ENCODE measurements around the gene LURAP1L. TPM values are rescaled to one million over a fixed set of nuclear protein-coding genes. Genes with fewer than 3 reads are reported as not detected.

Gene LURAP1L
- total RNA-seq, 5 donors from 2014 or later (not counting 1 experiment from before 2014, with no cell fraction given) = not detected

GRCh38 chr9:12773562-12773961, 1.3 kb upstream of the LURAP1L start:
- H3K4me1 Mint-ChIP-seq = peaks cover 0 to 7% (median 6%) of the 10 kb centered on the region in 3 donors
- H3K27me3 Mint-ChIP-seq = peaks cover 17 to 20% of the 10 kb centered on the region in 2 donors
- CTCF ChIA-PET = no interaction called here
- H3K4me3 ChIP-seq (ENCODE audit: control insufficient read depth in 1 of 2, extremely low read depth in 1 of 2, low read length in 1 of 2) = no peak overlapping the region
- H3K9me3 ChIP-seq = no peaks in the 10 kb centered on the region
- POLR2A ChIA-PET = interaction anchor here in 1 of 2 donors (0.5 kb wide), 1 partner anchor 10 kb away, joined by 7 read pairs; no protein-coding TSS in a partner anchor
- H3K27ac Mint-ChIP-seq = no peak overlapping the region
- no peak for ATAC-seq (replicated peaks in 1 of 4)
- no peak for DNase-seq
- no peaks in the 10 kb centered on the region for H3K36me3 ChIP-seq (ENCODE audit: control insufficient read depth in 2 of 2, extremely low read depth in 1 of 2, insufficient read depth in 1 of 2, low read length in 1 of 2)
- peaks cover 7 to 17% of the 10 kb centered on the region in 2 experiments for H3K27me3 ChIP-seq (replicated peaks in 1 of 2; ENCODE audit: control insufficient read depth in 2 of 2, extremely low read depth in 1 of 2, insufficient read depth in 2 of 2, low read length in 1 of 2)
- no peaks in the 10 kb centered on the region for H3K4me1 ChIP-seq (ENCODE audit: control insufficient read depth in 1 of 2, extremely low read depth in 1 of 2, insufficient read depth in 2 of 2, low read length in 2 of 2)
- H3K4me3 Mint-ChIP-seq = no peak overlapping the region
- H3K9me3 Mint-ChIP-seq = peaks cover 0 to 5% (median 0%) of the 10 kb centered on the region in 3 donors
- WGBS (ENCODE audit: insufficient coverage) = no CpG with 5 or more reads among the region's 2 CpGs
- H3K36me3 Mint-ChIP-seq = no peaks in the 10 kb centered on the region
- H3K27ac ChIP-seq (ENCODE audit: low read length) = no peak overlapping the region

- Mint-ChIP-seq H3K9me3 (peaks cover 0 to 5% (median 0%) of the 10 kb centered on the region in 3 donors), H3K27ac (no peak overlapping the region), H3K27me3 (peaks cover 17 to 20% of the 10 kb centered on the region in 2 donors), H3K36me3 (no peaks in the 10 kb centered on the region), H3K4me3 (no peak overlapping the region), H3K4me1 (peaks cover 0 to 7% (median 6%) of the 10 kb centered on the region in 3 donors)
- Histone ChIP-seq H3K4me3 (ENCODE audit: control insufficient read depth in 1 of 2, extremely low read depth in 1 of 2, low read length in 1 of 2) (no peak overlapping the region), H3K27me3 (replicated peaks in 1 of 2; ENCODE audit: control insufficient read depth in 2 of 2, extremely low read depth in 1 of 2, insufficient read depth in 2 of 2, low read length in 1 of 2) (peaks cover 7 to 17% of the 10 kb centered on the region in 2 experiments), H3K4me1 (ENCODE audit: control insufficient read depth in 1 of 2, extremely low read depth in 1 of 2, insufficient read depth in 2 of 2, low read length in 2 of 2) (no peaks in the 10 kb centered on the region), H3K36me3 (ENCODE audit: control insufficient read depth in 2 of 2, extremely low read depth in 1 of 2, insufficient read depth in 1 of 2, low read length in 1 of 2) (no peaks in the 10 kb centered on the region), H3K9me3 (no peaks in the 10 kb centered on the region), H3K27ac (ENCODE audit: low read length) (no peak overlapping the region)
- DNase-seq (no peak), ATAC-seq (replicated peaks in 1 of 4) (peak in 1 of 4 experiments; percentile 27)
- CTCF ChIA-PET = no interaction called here
- 3% methylated on average over 36 of the region's 50 CpGs for WGBS (ENCODE audit: insufficient coverage)
- POLR2A ChIA-PET = interaction anchor here in 1 of 2 donors (0.6 kb wide), 1 partner anchor 1603 kb away, joined by 3 read pairs; no protein-coding TSS in a partner anchor
Measured at GRCh38 chr9:12775679-12776512, 1.1 kb downstream of the LURAP1L start.

- CTCF ChIA-PET = interaction anchor here in 1 of 2 donors (0.7 kb wide), 1 partner anchor 591 kb away, joined by 3 read pairs; no protein-coding TSS in a partner anchor
- no peak overlapping the region for H3K4me3 ChIP-seq (ENCODE audit: control insufficient read depth in 1 of 2, extremely low read depth in 1 of 2, low read length in 1 of 2)
Measured at GRCh38 chr9:12776513-12777055, 1.8 kb downstream of the LURAP1L start.

GRCh38 chr9:12777121-12778022, 2.6 kb downstream of the LURAP1L start:
- H3K9me3 ChIP-seq = no peaks in the 10 kb centered on the region
- no peak overlapping the region for H3K4me3 ChIP-seq (ENCODE audit: control insufficient read depth in 1 of 2, extremely low read depth in 1 of 2, low read length in 1 of 2)
- ChIA-PET POLR2A (no interaction called here), CTCF (interaction anchor here (0.6 to 0.7 kb wide), 2 partner anchors 58 to 590 kb away, joined by 3 to 4 read pairs; no protein-coding TSS in a partner anchor)
- no peak overlapping the region for H3K27ac Mint-ChIP-seq
- H3K36me3 Mint-ChIP-seq = no peaks in the 10 kb centered on the region
- H3K27me3 Mint-ChIP-seq = peaks cover 17 to 20% of the 10 kb centered on the region in 2 donors
- ATAC-seq (replicated peaks in 1 of 4) (no peak), DNase-seq (no peak)
- no CpG with 5 or more reads among the region's 7 CpGs for WGBS (ENCODE audit: insufficient coverage)
- no peaks in the 10 kb centered on the region for H3K36me3 ChIP-seq (ENCODE audit: control insufficient read depth in 2 of 2, extremely low read depth in 1 of 2, insufficient read depth in 1 of 2, low read length in 1 of 2)
- no peaks in the 10 kb centered on the region for H3K4me1 ChIP-seq (ENCODE audit: control insufficient read depth in 1 of 2, extremely low read depth in 1 of 2, insufficient read depth in 2 of 2, low read length in 2 of 2)
- no peak overlapping the region for H3K4me3 Mint-ChIP-seq
- H3K27ac ChIP-seq (ENCODE audit: low read length) = no peak overlapping the region
- peaks cover 3 to 8% (median 7%) of the 10 kb centered on the region in 3 donors for H3K9me3 Mint-ChIP-seq
- peaks cover 7 to 17% of the 10 kb centered on the region in 2 experiments for H3K27me3 ChIP-seq (replicated peaks in 1 of 2; ENCODE audit: control insufficient read depth in 2 of 2, extremely low read depth in 1 of 2, insufficient read depth in 2 of 2, low read length in 1 of 2)
- H3K4me1 Mint-ChIP-seq = peaks cover 0 to 7% (median 6%) of the 10 kb centered on the region in 3 donors

More at GRCh38 chr9:12776513-12777055, 1.8 kb downstream of the LURAP1L start:
- no peak overlapping the region for H3K27ac Mint-ChIP-seq
- POLR2A ChIA-PET = interaction anchor here in 1 of 2 donors (0.6 kb wide), 1 partner anchor 1603 kb away, joined by 3 read pairs; no protein-coding TSS in a partner anchor
- no peak overlapping the region for H3K4me3 Mint-ChIP-seq
- peaks cover 3 to 8% (median 3%) of the 10 kb centered on the region in 3 donors for H3K9me3 Mint-ChIP-seq
- peaks cover 7 to 17% of the 10 kb centered on the region in 2 experiments for H3K27me3 ChIP-seq (replicated peaks in 1 of 2; ENCODE audit: control insufficient read depth in 2 of 2, extremely low read depth in 1 of 2, insufficient read depth in 2 of 2, low read length in 1 of 2)
- H3K4me1 ChIP-seq (ENCODE audit: control insufficient read depth in 1 of 2, extremely low read depth in 1 of 2, insufficient read depth in 2 of 2, low read length in 2 of 2) = no peaks in the 10 kb centered on the region
- no peak overlapping the region for H3K27ac ChIP-seq (ENCODE audit: low read length)
- ATAC-seq (replicated peaks in 1 of 4) (no peak), DNase-seq (peak in 1 of 35 experiments; percentile 0)
- peaks cover 0 to 7% (median 6%) of the 10 kb centered on the region in 3 donors for H3K4me1 Mint-ChIP-seq
- peaks cover 17 to 20% of the 10 kb centered on the region in 2 donors for H3K27me3 Mint-ChIP-seq
- no peaks in the 10 kb centered on the region for H3K36me3 ChIP-seq (ENCODE audit: control insufficient read depth in 2 of 2, extremely low read depth in 1 of 2, insufficient read depth in 1 of 2, low read length in 1 of 2)
- 10% methylated on average over 3 of the region's 8 CpGs for WGBS (ENCODE audit: insufficient coverage)
- no peaks in the 10 kb centered on the region for H3K36me3 Mint-ChIP-seq
- no peaks in the 10 kb centered on the region for H3K9me3 ChIP-seq

- ChIA-PET POLR2A (no interaction called here), CTCF (no interaction called here)
- DNase-seq = no peak
- Histone ChIP-seq H3K27me3 (replicated peaks in 1 of 2; ENCODE audit: control insufficient read depth in 2 of 2, extremely low read depth in 1 of 2, insufficient read depth in 2 of 2, low read length in 1 of 2) (peaks cover 5 to 17% of the 10 kb centered on the region in 2 experiments), H3K27ac (ENCODE audit: low read length) (no peak overlapping the region), H3K4me1 (ENCODE audit: control insufficient read depth in 1 of 2, extremely low read depth in 1 of 2, insufficient read depth in 2 of 2, low read length in 2 of 2) (no peaks in the 10 kb centered on the region), H3K4me3 (ENCODE audit: control insufficient read depth in 1 of 2, extremely low read depth in 1 of 2, low read length in 1 of 2) (no peak overlapping the region), H3K9me3 (no peaks in the 10 kb centered on the region), H3K36me3 (ENCODE audit: control insufficient read depth in 2 of 2, extremely low read depth in 1 of 2, insufficient read depth in 1 of 2, low read length in 1 of 2) (no peaks in the 10 kb centered on the region)
- Mint-ChIP-seq H3K4me3 (no peak overlapping the region), H3K27ac (no peak overlapping the region), H3K4me1 (peaks cover 0 to 7% (median 6%) of the 10 kb centered on the region in 3 donors), H3K9me3 (peaks cover 3 to 10% (median 8%) of the 10 kb centered on the region in 3 donors), H3K27me3 (peaks cover 17 to 20% of the 10 kb centered on the region in 2 donors), H3K36me3 (no peaks in the 10 kb centered on the region)
- WGBS (ENCODE audit: insufficient coverage) = no CpG with 5 or more reads among the region's 3 CpGs
- no peak for ATAC-seq (replicated peaks in 1 of 4)
Measured at GRCh38 chr9:12778389-12778788, 3.6 kb downstream of the LURAP1L start.
